ENCODE measurements around the gene FRMD4A. TPM values are rescaled to one million over a fixed set of nuclear protein-coding genes. Genes with fewer than 3 reads are reported as not detected.

The FRMD4A gene
- total RNA-seq, 1 donor from 2014 or later = 34.6 TPM

GRCh38 chr10:13853854-13854253, 476.9 kb downstream of the FRMD4A start:
- no peak overlapping the region for H3K4me3 ChIP-seq (ENCODE audit: low read depth, low read length)
- DNase-seq (ENCODE audit: low read depth) = no peak
- TF ChIP-seq, protein P1, sequence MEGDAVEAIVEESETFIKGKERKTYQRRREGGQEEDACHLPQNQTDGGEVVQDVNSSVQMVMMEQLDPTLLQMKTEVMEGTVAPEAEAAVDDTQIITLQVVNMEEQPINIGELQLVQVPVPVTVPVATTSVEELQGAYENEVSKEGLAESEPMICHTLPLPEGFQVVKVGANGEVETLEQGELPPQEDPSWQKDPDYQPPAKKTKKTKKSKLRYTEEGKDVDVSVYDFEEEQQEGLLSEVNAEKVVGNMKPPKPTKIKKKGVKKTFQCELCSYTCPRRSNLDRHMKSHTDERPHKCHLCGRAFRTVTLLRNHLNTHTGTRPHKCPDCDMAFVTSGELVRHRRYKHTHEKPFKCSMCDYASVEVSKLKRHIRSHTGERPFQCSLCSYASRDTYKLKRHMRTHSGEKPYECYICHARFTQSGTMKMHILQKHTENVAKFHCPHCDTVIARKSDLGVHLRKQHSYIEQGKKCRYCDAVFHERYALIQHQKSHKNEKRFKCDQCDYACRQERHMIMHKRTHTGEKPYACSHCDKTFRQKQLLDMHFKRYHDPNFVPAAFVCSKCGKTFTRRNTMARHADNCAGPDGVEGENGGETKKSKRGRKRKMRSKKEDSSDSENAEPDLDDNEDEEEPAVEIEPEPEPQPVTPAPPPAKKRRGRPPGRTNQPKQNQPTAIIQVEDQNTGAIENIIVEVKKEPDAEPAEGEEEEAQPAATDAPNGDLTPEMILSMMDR (conservative IDR thresholded peaks at IDR 0.05; ENCODE audit: low read depth, low read length) = no peak

DNA sequence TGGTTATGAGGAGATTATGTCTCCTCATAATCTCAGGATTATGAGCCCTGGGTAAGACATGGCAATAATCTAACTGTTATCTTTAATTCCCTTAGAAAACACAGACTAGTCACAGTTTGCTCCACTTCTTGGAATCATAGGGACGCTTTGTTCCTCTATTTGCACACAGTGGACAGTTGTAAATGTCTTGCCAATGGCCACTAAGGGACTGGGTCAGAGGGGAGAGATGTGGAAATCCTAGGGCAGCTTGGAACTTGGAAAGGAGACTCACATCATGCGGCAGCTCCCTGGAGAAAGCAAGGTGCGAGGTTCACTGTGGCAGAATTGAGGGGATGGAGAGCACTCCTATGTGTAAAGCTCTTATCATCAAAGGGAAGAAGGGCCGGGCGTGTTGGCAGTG, 477.9 kb downstream of the FRMD4A start:
- no peak for DNase-seq (ENCODE audit: low read depth)
- TF ChIP-seq, protein P1 (conservative IDR thresholded peaks at IDR 0.05; ENCODE audit: low read depth, low read length) = no peak
- H3K4me3 ChIP-seq (ENCODE audit: low read depth, low read length) = no peak overlapping the region

- no peak for DNase-seq (ENCODE audit: low read depth)
- H3K4me3 ChIP-seq (ENCODE audit: low read depth, low read length) = no peak overlapping the region
- TF ChIP-seq, protein P1 (conservative IDR thresholded peaks at IDR 0.05; ENCODE audit: low read depth, low read length) = no peak
Measured at GRCh38 chr10:13851906-13852305, 478.8 kb downstream of the FRMD4A start.

DNA sequence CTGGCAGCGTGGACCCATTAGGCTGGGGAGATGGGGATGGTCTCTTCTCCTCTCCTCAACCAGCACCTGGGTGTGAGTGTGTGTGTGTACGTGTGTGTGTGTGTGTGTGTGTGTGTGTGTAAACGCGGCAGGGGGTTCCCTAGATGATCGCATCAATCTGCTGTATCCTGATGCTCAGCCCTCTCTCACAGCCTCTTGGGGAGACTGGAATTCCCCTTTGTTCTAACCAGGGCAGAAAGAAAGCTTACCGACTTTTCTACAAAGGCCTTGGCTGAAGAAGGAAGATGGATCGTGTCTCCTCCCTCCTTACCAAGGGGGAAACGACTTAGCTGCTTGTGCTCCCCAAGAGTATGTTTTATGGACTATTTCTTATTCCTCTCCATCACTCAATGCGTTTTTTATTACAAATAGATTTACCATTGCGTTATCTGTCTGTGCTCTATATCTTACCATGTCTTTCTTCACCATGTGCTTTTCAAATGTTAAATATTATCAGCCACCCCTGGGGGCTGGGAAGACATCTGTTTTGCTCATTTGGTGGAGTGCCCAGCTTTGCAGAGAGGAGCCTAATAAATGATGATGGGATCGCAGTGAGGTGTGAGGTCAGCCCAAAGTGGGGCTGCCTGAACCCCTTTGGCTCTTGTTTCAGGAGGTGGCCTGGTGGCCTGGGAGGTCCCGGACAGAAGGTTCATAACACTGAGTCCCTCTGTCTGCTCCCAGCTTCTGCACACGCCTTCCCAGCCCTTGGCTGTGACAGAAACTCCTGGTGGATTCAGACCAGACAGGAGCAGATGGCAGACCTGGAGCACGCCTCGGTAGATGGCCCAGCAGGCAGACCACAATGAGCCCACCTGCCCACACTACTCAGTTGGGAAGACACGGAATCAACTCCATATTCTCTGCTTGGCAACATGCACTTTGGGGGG, 481.9 kb downstream of the FRMD4A start:
- no peak for DNase-seq (ENCODE audit: low read depth)
- TF ChIP-seq, protein P1 (conservative IDR thresholded peaks at IDR 0.05; ENCODE audit: low read depth, low read length) = no peak
- no peak overlapping the region for H3K4me3 ChIP-seq (ENCODE audit: low read depth, low read length)

GRCh38 chr10:13847201-13847631, 483.5 kb downstream of the FRMD4A start:
- H3K4me3 ChIP-seq (ENCODE audit: low read depth, low read length) = no peak overlapping the region
- DNase-seq (ENCODE audit: low read depth) = no peak
- TF ChIP-seq, protein P1 (conservative IDR thresholded peaks at IDR 0.05; ENCODE audit: low read depth, low read length) = no peak

- no peak for DNase-seq (ENCODE audit: low read depth)
- TF ChIP-seq, protein P1 (conservative IDR thresholded peaks at IDR 0.05; ENCODE audit: low read depth, low read length) = no peak
- H3K4me3 ChIP-seq (ENCODE audit: low read depth, low read length) = no peak overlapping the region
Measured at GRCh38 chr10:13845897-13846296, 484.8 kb downstream of the FRMD4A start.

Data from epithelial cell of proximal tubule (primary cell).